DMS153 treated with DMSO at 0.1 percent for 48 hours (cell line): ENCODE measurements around the gene AACS.
"Not testable (repeated sequence)": the region's sequence is repeated elsewhere in the genome, so short reads cannot be mapped to it uniquely, and the experiment has no call there.

ENCODE experiments used
- DNase-seq: peaks from one replicate; lab custom pipeline; 2025; ENCODE audit not compliant: unreplicated experiment; lab: John Stamatoyannopoulos, UW

Gene AACS

DNA sequence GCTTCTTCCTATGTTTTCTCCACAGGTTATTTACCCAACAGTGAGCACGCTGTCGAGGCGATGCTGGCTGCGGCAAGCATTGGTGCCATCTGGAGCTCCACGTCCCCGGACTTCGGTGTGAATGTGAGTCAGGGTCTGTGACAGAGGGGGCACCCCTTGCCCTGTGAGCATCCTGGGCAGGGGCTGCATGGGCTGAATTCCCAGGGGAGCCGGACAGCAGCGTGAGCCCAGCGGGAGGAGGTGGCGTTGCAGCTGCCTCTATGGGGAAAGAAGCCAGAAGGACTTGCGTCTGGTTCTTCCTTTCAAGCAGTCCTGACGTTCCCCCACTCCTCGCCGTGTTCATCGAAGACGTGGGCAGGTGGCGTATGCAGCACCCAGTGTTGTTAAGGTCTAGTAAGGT lies 26.2 kb downstream of the AACS start:
- DNase-seq = no peak

DNA sequence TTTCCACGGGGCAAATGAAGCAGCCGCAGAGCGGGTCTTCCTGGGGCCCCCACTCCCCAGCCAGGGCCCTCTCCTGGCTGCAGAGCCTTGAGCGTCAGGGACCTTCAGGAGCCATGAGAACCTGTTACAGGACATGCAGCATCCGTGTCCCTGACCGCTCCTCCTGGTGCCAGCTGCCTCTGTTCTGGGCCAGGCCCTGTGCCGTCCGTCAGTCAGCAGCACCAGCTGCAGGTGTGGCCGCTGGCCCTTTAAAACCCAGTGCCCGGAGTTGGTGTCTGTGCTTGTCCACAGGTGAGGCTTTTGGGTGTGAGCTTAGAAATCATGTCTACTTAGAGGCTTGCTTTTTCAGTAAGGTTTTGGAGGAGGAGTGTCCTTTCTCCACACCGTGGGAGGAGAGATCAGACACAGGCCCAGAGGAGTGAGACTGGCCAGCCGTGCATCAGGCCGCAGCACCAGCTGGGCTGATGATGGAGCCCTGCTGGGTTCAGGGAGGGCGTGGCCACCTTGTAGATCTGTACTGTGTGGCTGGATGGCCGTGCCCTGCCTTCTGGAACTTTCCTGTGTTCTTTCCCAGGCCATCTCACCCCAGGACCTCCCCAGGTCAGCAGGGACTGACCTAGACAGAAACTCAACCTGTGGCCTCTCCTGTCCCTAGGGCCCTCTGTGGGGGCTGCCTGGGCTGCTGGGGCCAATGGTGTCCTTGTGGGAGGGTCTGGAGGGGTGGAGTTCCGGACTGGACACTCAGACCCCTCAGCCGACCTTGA lies 27.1 kb downstream of the AACS start:
- DNase-seq = no peak

DNA sequence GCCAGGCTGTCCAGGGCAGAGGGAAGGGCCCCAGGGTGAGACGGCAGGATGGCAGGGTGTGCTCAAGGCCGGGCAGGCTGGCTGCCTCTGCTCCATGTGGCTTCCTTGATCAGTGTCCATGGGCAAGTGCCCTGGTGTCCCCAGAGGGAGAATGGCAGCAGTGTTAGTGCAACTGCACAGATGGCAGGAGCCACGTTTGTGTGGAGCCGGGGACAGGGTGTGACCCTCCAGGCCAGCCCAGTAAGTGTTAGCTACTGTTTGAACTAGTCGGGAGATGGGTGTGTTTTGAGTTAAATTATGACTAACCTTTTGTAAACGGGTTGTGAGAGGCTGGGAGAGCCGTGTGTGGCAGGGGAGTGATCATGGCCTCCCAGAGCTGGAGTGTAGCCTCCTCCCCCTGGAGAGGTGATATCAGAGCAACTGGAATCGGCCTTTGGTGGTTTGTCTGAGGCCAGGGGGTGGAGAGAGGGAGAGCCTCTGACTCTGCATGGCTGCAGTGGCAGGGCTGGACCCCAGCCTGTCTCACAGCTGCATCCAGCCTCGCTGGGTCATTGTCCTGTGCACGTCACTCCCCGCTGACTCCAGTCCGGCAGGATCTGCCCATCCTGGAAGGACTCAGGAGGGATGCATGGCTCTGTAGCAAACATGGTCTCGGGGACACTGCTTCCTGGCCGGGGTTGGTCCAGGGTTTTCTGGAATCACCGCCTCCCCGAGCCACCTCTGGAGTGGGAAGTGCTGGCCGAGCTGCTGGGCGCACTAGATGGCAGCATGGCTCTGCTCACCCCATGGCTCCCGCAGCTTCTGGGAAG lies 27.8 kb downstream of the AACS start:
- DNase-seq = peak; percentile 30

DNA sequence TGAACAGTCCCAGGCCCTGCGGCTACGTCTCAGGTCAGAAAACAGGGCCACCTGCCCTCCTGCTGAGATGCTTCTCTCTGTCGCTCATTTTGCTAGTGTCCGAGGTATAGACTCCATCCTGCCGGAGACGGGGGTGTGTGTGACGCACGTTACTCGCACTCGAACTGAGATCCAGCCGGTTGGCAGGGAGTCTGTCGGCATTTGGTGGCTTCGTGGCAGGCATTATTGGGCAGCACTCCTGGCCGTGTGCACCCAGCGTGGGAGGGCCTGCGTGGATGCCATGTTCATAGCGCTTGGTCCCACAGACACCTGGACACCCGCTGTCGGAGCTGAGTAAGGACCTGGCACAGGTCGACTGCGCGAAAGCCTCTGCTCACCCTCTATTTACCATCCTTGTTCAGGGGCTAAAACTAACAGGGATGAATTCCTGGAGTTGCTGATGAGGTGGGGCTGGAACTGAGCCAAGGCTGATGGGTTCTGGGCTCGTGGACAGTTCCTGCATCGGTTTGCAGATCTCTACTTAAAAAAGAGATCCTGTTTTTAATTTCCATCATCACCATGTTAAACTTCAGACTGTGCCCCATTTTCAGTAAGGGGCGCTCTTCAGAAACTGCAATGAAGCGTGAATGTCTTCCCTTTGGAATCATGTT lies 28.6 kb downstream of the AACS start:
- no peak for DNase-seq

DNA sequence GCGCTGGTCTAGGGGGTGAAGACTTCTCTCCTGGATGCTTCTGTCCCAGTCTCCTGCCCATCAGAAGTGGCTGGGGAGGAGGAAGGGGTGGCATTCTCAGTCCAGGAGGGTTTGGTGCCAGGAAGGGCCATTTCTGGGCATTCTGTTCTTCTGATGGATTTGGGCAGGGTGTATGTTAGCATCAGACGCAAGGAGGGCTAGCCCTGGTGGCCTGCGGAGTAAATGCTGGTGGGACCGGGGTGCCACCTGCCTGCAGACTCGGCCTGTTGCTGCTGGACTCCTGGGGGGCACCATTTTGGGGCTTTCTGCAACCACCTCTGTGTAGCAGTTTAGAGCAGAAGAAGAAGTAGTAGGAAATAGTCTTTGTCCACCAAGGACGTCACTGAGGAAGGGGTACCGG lies 31.7 kb downstream of the AACS start:
- no peak for DNase-seq

DNA sequence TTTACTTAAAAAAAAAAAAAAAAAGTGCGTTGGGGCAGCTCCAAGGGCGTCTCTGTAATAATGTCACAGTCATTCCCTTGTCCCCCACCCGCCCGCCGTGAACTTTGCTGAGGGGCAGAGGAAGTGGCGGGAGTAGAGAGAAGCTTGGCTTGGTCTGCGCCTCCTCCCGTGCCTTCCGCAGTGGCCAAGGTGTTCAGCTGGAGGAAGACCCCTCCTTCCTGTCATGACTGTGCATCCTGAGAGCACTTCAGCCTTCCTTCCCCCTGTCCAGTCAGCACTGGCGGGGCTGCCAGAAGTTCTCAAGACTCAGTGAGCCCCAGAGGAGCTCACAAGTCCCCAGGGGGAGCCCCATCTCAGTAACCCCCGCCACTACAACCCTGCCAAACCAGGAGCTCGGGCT lies 32.2 kb downstream of the AACS start:
- DNase-seq = no peak

DNA sequence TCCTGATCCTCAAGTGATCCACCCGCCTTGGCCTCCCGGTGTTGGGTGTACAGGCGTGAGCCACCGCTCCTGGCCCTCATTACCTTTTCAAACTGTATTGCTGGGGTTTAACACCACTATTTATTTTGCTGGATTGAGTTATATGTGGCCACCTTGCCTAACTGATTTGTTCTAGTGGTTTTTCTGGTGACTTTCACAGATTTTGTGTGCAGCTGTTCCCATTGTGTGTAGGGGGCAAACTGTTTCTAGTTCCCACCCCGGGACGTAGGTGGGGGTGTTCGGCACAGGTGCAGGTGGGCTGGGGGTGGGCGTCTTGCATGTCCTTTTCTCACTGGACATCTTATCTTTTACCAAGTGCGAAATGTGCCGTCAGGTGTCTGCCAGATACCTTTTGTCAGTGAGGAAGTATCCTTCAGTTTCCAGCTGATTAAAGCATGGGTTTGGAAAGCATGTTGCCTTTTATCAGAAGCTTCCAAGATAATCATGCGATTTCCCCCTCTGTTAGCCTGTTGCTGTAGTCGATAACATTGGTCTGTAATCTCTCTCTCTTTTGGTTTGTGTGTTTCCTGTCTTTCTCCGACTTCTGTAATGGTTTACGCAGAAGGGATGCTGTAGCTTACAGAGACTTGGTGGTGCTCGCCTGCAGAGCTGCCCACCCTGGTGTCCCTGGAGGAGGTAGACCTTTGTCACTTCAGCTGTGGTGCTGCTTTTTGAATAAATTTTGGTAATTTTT lies 33.6 kb downstream of the AACS start:
- no peak for DNase-seq

DNA sequence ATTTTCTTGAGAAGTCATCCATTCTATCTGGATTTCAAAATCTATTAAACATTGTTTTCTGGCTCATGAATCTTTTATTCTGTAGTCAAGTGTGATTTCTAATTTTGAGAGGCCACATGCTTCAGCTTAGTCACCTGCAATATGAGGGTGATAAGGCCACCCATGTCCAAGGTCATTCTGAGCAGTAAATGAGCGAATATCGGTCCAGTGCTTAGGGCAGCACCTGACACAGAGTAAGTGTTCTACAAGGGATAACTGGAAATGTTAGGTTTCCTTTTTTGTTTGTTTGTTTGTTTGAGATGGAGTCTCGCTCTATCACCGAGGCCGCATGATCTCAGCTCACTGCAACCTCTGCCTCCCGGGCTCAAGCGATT lies 34.2 kb downstream of the AACS start:
- DNase-seq = no peak

DNA sequence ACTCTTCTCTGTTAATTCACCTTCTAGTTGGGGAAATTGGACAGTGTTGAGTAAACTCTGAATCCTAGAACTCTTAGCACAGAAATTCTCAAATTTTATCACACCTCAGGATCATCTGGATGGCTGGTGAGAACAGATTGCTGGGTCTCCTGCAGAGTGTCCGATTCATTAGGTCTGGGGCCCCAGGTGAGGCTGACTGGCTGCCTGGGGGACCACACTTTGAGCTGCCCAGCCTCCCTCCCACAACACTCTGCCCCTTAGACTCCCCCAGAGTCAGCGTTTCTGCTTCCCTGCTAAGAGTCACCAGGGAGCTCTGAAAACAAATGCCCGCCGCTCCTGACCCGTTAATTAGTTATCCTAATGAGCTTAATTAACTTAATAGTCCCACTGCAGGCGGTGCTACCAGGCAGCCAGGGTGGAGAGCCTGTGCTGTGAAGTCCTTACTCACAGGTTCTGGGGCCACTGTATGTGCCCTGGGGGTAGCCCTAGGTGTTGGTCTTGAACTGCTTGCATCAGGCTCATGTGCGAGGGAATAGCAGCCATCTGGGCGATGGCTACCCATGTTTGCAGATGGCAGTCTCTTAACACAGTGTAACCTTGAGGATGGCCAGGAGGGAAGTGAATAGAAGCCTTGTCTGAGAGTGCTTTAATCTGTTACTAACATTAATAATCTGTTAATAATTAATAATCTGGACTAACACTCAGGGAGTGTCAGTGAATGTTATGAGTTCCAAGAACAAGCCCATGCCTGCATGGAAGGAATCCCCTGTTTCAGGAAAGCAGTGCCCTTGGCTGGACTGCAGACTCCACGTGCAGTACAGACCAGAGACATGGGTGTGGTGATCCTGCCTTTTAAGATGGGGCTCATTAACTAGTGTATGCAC lies 35.6 kb downstream of the AACS start:
- no peak for DNase-seq

DNA sequence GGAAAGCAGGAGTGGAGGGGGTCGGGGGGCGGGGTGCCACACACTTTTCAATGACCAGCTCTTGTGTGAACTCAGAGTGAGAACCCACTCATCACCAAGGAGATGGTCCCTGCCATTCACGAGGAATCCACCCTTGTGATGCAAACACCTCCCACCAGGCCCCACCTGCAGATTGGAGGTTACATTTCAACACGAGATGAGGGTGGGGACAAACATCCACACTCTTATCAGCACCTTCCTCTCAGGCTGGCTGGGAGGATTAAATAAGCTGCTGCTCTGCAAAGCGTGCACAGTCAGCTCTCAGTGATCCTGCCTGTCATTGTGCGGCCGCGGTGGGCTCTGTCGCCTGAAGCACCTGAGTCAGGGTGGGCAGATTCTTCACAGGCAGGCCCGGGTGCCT lies 39.7 kb downstream of the AACS start:
- DNase-seq = no peak

DNA sequence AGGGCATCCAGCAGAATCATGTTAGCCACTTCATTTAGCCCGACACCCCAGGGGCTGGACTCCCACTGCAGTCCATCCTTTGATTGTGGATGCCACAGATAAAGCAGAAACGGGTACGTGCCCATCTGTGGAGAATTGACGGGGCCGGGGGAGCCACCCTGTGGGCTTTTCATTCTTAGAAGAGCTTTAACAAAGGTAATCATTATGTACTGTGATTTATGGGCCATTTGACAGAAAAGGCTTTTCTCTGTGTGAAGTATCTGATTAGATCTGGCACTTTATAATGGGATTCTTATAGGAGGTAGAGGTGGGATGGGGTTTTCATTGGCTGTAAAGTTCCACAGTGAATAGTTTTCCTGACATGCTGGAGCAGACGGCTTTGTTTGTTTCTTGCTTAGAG lies 40.4 kb downstream of the AACS start:
- DNase-seq = no peak

DNA sequence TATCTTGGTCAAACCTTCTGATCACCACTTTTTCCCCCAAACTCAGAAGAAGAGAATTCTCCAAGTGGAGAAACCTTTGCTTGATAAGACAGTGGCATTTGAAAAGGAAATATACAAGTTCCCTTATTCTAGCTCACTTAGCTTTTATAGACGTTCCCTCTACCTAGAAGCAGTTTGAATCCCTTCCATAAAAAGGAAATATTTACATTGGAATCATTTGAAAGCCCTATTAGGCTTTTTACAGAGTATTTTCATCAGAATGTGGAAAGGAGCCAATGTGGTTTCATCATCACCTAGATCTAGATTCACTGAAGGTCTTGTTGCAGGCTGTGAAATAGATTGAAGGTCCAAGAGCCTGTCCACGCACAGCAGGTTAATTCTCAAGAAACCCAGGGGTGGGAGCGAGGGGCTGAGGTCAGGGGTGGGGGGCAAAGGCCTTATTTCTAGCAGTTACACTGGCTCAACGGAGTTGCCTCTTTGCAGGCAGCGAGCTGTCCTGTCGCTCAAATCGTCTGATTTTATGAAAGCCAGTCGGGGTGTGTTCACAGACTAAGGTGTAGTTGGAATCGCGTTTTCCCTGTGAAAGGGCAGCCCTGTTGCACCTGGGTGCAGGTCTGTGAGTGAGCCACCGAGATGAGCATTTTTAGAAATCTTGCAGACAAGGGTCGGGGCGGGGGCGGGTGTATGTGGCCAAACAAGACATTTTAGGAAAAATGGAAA lies 45.6 kb downstream of the AACS start:
- no peak for DNase-seq

DNA sequence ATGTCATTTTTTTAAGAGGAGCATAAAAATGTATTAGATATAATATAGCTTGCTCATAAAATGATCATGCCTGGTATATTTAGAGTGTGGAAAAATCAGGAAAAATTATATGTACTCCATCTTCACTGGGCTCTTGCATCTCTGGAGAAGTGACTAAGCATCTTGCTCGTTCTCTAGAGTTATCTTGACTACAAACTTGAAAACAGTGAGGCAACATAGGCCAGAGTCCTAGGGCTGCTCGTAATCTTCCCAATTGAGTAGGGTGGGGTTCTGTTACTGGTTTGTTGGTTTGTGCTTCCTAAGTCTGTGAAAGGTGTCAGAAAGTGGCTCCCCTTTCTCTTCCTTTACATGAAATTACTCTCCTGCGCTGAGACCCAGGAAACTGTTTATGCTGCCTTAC lies 46.2 kb downstream of the AACS start:
- no peak for DNase-seq

DNA sequence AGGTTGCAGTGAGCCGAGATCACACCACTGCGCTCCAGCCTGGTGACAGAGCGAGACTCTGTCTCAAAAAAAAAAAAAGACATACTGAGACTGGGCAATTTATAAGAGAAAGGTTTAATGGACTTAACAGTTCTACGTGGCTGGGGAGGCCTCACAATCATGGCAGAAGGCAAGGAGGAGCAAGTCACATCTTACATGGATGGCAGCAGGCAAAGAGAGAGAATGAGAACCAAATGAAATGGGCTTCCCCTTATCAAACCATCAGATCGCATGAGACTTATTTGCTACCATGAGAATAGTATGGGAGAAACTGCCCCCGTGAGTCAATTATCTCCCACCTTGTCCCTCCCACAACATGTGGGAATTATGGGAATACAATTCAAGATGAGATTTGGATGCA lies 47.4 kb downstream of the AACS start:
- not testable (repeated sequence) for DNase-seq

DNA sequence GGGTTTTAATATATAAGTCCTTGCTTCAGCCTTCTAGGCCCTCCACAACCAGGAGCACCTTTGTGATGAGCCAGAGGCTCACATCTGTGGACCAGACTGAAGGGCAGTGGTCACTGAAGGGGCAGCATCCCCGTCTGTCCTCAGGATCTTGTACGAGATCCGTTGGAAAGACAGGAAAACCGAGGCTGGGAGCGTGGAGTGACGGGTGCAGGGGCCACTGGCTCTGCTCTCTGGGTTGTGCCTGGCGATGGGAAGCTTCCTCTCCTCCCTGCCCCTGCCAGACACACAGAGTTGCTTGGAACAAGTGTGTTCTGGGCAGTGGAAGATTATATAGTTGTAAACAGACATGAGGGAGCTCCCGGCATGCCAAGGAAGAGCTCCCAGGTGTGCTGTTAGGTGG lies 48.0 kb downstream of the AACS start:
- no peak for DNase-seq

DNA sequence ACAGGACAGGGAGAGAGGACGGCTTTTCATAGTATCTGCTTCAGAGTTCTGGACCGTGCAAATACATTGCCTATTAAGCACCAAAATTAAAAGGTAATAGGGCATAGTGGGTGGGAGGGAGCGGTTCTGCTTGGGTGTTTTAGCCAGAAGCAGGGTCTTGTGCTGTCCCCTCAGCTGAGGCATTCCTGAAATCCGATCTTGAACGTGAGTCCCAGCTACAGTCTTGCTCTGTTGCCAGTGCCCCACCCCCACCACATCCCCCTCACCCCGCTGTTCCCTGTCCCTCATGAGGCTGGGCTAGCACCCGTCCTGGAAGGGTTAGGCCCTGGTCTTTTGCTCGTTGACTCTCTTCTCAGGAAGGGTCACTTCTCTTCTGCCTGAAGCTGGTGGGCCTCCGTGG lies 48.6 kb downstream of the AACS start:
- DNase-seq = no peak

DNA sequence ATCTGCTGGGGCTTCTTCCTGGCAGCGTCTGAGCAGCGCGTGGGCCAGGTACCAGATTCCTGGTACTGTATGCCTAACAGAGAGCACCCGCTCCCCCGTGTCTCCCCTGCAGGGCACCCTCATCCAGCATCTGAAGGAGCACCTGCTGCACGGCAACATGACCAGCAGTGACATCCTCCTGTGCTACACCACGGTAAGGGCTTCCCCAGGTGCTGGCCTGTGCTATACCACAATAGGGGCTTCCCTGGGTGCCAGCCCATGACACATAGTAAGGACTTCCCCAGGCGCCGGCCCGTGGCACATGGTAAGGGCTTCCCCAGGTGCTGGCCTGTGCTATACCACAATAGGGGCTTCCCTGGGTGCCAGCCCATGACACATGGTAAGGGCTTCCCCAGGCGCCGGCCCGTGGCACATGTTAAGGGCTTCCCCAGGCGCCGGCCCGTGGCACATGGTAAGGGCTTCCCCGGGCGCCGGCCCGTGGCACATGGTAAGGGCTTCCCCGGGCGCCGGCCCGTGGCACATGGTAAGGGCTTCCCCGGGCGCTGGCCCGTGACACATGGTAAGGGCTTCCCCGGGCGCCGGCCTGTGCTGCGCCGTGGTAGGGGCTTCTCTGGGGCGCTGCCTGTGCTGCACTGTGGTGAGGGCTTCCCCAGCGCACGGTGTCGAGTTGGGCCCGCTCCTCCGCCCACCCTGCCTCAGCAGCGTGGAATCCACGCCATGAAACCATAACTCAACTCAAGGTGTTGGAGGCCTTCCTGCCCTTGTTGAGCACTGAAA lies 49.3 kb downstream of the AACS start:
- DNase-seq = no peak

DNA sequence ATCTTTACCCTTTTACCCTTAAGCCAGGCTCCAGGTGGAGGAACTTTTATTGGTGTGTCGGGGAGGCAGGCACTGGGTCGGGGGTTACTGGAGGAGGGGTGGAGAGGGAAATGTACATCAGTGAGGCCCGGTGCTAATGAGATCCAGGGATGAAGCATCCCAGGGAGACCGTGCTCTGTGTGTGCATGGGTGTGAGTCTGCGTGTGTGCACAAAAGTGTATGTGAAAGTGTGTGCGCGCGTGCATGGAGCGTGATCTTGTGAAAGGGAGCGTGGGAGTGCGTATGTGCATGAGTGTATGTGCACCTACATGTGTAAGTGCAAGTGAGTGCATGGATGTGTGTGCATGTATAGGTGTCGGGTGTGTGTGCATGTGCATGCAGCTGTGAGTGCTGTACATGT lies 55.3 kb downstream of the AACS start:
- no peak for DNase-seq

DNA sequence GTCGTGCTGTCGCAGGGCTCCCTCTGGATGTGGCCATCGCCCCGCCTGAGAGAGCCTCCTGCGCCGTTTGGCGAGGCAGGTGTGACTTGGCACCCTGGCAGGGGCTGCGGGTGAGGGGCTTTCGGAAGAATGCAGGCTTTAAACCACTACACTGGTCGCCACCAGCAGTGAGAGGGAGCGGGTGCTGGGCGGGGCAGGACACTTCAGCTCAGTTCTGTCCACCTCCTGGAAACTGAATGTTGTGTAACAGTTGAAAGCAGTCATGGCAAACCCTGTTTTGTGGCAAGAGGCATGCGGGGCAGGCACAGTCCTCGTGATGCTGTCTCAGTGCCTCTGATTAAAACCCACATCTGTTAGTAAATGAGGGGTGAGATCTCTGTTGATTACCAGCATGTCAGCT lies 55.9 kb downstream of the AACS start:
- DNase-seq = no peak
